Activated CD4-positive, alpha-beta T cell treated with anti-CD3 and anti-CD28 coated beads, Interleukin-10, Interleukin-2, amounts not matched to agents 100 ng/mL and 50 ng/mL, durations not matched to agents 16 hours and 8 hours (primary cell): ENCODE results near the gene DLK1.

Experiments
- DNase-seq: peaks from one replicate; pipeline ENCODE4 v3.0.0-alpha.2; 2020

Gene DLK1

GRCh38 chr14:100726550-100727085 lies at the start of gene DLK1:
DLK1 (plus strand) TSS chr14:100726892; CDS start chr14:100727069, 177 bp downstream.
- DNase-seq = no peak

- no peak for DNase-seq
These were observed 49.5 kb upstream of the DLK1 start for GRCh38 chr14:100677152-100677551.

- DNase-seq = no peak
These were observed 48.9 kb upstream of the DLK1 start for GRCh38 chr14:100677554-100678468.

- no peak for DNase-seq
These were observed 48.2 kb upstream of the DLK1 start for GRCh38 chr14:100678469-100678828.

- DNase-seq = no peak
These were observed 47.5 kb upstream of the DLK1 start for GRCh38 chr14:100679153-100679552.

GRCh38 chr14:100679707-100680438 lies 46.8 kb upstream of the DLK1 start:
- no peak for DNase-seq

DNA sequence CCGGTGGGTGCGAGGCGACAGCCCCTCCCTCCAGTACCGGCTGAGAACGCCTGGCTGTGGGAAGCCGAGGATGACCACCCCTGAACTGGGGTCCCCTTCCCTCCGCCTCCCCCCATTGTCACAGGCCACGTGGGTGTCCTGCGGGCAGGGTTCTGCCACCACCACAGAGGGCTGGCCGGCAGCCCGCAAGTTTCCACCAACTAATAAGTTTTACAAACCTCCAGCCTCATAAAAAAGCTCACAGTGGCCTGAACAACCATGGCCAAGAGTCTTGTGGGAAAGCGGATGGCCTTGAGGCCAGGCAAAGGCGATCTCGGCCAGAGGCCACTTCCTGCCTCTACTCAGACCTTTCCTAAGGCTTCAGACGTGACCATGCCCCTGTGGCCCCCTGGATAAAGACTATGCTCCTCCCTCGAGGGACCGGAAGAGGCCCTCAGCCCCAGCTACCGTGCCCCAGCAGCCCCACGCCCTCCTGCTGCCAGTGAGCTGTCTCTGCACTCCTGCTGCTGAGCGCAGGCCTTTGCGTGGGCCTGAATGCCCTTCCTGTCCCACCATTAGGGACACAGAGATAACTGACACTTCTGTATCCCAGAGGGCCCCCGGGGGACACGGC lies 46.1 kb upstream of the DLK1 start:
- DNase-seq = no peak

DNA sequence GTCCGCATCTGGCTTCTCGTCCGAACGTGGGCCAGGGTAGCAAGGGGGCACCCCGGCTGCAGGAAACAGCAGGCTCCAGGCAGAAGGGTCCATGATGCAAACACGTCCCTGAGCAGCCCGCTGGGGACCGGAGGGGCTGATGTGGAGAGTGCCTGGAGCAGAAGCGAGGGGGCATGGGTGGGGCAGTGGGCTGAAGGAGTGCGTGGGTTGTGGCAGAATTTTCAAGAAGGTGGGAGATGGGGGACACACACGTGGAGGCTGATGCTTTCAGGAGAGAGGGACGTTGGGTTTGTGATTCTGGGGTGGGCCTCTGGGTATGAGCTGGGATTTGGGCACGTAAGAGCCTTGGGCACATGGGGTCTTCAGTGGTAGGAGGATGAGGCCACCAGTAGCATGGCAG lies 45.6 kb upstream of the DLK1 start:
- DNase-seq = no peak

- DNase-seq = no peak
These were observed 43.9 kb upstream of the DLK1 start for GRCh38 chr14:100682749-100683148.

- DNase-seq = no peak
These were observed 43.1 kb upstream of the DLK1 start for GRCh38 chr14:100683578-100683977.

GRCh38 chr14:100684154-100684553 lies 42.5 kb upstream of the DLK1 start:
- peak; percentile 15 for DNase-seq

- DNase-seq = no peak
These were observed 41.7 kb upstream of the DLK1 start for GRCh38 chr14:100684961-100685360.

- DNase-seq = no peak
These were observed 39.8 kb upstream of the DLK1 start for GRCh38 chr14:100686858-100687257.

DNA sequence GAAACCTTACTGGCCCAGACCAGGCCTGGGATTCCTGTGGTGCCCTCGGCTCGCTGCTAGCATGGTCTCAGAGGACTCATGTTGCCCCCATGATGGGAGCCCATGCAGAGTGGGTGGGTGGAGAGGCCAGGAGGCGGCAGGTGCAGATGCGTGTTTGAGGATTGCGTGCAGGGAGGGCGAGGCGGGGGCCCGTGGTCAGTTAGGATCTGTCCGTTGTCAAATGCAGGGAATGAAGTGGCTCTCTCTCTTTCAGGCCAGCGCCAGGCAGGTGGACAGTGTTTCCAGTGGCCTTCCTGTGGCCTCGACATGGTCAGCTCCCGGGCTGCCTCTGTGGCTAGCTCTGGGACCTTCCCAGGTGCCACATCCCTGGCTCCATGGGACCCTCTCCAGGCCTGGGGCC lies 39.3 kb upstream of the DLK1 start:
- DNase-seq = no peak

- DNase-seq = no peak
These were observed 38.6 kb upstream of the DLK1 start for GRCh38 chr14:100688051-100688450.

DNA sequence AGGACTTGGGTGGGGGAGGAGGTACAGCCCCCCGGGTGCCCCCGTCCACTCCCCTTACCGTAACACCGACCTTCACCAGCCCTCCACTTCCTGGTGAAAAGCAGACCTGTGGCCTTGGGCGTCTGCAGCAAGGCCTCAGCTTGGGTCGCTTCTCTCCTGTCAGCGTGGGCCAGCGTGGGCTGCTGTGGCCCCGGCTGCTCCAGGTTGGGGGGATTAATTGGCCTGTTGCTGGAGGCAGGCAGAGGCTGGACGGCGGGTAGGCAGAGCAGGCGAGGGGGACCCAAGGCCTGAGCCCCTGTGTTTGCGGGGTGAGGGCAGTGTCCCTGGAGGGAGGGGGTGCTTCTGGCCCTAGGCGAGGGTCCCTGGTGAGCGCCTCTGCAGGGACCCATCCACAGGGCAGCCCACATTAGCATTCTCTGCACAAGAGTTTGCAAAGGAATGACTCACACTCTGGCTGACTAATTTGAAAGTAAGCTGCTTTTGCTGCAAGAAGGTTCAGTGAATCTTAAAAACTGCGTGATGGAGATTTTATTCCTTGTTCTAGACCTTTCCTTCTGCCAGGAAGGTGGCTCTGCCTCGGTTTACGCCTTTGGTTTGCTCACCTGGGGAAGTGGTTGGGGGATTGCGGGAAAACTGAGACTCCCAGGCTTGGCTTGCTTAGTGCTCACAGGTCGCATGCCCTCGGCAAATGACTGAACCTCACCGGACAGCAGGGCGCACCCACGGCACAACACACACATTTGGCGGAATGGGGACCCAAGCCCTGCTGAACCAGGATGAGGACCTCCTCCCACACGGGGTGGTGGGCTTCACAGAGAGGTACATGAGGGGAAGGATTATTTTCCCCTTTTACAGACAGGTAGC lies 37.9 kb upstream of the DLK1 start:
- no peak for DNase-seq

DNA sequence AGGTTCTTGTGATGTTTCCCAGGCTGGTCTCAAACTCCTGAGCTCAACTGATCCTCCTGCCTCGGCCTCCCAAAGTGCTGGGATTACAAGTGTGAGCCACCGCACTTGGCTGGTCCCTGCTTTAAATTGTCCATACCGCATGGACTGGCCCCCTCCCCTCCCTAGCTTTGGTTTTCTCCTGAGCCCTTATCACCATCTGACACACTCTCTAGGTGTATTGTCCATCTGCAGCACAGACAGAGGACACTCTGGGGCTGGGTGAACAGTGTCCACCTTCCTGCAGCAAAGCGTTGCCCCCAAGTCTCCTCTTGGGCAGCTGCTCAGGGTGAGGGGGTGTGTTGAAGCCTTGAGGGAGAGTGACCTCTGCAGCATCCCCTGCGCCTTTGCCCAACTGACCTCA lies 36.0 kb upstream of the DLK1 start:
- no peak for DNase-seq

GRCh38 chr14:100691395-100692056 lies 35.2 kb upstream of the DLK1 start:
- no peak for DNase-seq

DNA sequence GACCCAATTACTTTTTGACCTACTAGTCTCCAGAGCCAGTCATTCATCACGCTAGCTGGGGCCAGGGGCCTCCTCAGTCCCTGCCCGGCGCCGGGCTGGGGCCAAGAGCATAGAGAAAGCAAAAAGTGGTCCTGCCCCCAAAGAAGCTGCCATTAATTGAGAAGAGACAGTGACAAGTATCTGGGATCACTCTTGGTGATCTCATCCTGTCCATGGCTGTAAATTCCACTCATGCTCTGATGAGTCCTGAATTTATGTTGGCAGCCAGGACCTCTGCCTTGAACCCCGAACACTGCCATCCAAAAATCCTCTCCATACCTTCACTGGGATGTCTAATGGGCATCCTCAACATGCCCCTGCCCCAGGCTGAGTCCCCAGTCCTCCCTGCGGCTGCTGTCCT lies 34.4 kb upstream of the DLK1 start:
- no peak for DNase-seq

DNA sequence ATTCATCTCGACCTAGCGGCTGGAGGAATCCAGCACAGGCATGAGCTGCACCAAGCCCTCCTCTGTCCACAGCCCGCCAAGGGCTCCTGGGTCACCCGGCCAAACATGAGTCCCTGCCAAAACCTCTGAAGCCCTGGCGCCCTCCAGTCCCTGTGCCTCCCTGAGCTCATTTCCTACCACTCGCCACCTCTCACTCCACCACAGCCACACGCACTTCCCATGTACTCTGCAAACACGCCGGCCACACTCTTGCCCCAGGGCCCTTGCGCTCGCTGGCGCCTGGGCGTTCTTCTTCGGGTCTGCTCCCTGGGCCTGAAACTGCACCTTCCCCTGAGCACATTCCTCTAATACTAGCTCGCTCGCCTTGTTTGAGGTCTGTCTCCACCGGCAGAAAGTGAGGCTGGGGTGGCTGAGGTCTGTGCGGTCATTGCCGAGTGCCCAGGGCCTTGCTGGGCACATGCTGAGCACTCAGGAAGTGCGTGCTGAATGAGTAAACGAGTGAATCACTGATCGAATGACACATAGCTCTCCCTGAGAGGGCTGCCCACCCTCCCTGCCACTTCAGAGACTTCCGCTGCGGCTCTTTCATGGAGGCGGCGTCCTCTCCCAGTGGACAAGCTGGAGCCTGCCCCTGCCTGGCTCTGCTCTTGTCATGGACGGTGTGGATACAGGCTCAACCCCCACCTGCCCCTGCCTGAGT lies 33.7 kb upstream of the DLK1 start:
- no peak for DNase-seq

DNA sequence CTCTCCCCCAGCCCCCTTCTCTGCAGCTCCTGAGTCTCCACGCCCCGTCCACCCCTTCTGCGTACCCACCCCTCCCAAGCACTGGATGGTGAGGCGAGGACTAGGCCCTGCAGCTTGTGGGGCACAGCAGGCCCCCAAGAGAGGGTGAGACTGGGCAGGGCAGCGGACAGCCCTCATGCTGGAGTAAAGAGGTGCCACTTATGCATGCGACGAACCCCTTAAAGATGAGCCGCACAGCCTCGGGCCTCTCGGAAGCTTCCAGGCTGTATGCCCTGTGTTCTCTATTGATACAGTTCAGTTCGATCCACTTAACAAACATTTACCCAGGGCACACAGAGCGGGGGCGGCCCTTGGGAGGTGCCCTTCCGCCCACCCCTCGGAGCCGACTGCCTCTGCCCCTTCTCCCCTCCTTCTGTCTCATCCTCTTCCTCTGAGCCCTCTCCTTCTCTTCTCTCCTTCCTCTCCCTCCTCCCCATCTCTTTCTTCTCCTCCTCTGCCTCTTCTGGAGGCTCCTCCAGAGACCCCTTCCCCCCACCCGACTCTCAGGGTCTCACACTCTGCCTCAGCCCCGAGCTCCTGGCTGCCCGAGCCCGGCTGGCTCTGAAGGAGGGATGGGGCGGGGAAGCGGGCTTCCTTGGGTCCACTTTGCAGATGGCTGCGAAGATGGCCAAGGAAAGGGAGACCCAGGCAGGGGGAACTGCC lies 32.7 kb upstream of the DLK1 start:
- no peak for DNase-seq
